Fibroblast of mammary gland (primary cell): ENCODE data around the gene SKAP1.

Source experiments
- DNase-seq: peaks from one replicate; pipeline ENCODE4 v3.0.0-alpha.2; 2010; ENCODE audit warnings: low read depth
- H3K4me3 ChIP-seq: 2 replicates; pipeline ENCODE4 v1.5.1; 2011; ENCODE audit warnings: low read depth, mild to moderate bottlenecking, low read length, moderate library complexity; ENCODE audit not compliant: control insufficient read depth
- CTCF ChIP-seq: conservative IDR thresholded peaks from 2 replicates; pipeline ENCODE4 v1.5.1; 2011; ENCODE audit warnings: low read depth, low read length, inconsistent platforms; ENCODE audit not compliant: control insufficient read depth, insufficient read depth

SKAP1 gene

GRCh38 chr17:48262982-48263730 is 166.9 kb downstream of the SKAP1 start:
- DNase-seq = peak; percentile 25
- TF ChIP-seq CTCF = peak; percentile 54

GRCh38 chr17:48261297-48261880 is 168.6 kb downstream of the SKAP1 start:
- DNase-seq = peak; percentile 28
- TF ChIP-seq CTCF = peak; percentile 52
- no peak overlapping the region for H3K4me3 ChIP-seq

More at GRCh38 chr17:48262982-48263730, 166.9 kb downstream of the SKAP1 start:
- no peak overlapping the region for H3K4me3 ChIP-seq

- peak; percentile 43 for DNase-seq
- peak; percentile 63 for TF ChIP-seq CTCF
- no peak overlapping the region for H3K4me3 ChIP-seq
These were observed 170.2 kb downstream of the SKAP1 start for GRCh38 chr17:48259694-48260291.

GRCh38 chr17:48258331-48258730 is 171.7 kb downstream of the SKAP1 start:
- no peak for DNase-seq
- no peak overlapping the region for H3K4me3 ChIP-seq
- TF ChIP-seq CTCF = no peak

GRCh38 chr17:48255759-48256158 is 174.3 kb downstream of the SKAP1 start:
- TF ChIP-seq CTCF = no peak
- no peak for DNase-seq
- no peak overlapping the region for H3K4me3 ChIP-seq

- H3K4me3 ChIP-seq = no peak overlapping the region
- DNase-seq = peak; percentile 22
- no peak for TF ChIP-seq CTCF
These were observed 175.1 kb downstream of the SKAP1 start for GRCh38 chr17:48254896-48255295.
